Endometrial microvascular endothelial cells (primary cell): ENCODE measurements around the gene DSN1. TPM values are rescaled to one million over a fixed set of nuclear protein-coding genes. Genes with fewer than 3 reads are reported as not detected.

Experiments used
- in situ Hi-C: cut with HindIII; loops from 2 replicates; pipeline ENCODE4 v1.10.0; 2017; ENCODE audit warnings: low sequenced_read_pairs, low pct_unique_long_range_greater_than_20kb; ENCODE audit errors: inconsistent ontology term
- total RNA-seq: library from RNA; depleted of rRNA; stranded (reverse); fragments of >200 nt; gene quantifications from one replicate; pipeline ENCODE4 v1.2.3, GENCODE V29; 2015; ENCODE audit errors: inconsistent ontology term

Gene DSN1
- total RNA-seq, 1 donor from 2014 or later = 38.2 TPM

DNA sequence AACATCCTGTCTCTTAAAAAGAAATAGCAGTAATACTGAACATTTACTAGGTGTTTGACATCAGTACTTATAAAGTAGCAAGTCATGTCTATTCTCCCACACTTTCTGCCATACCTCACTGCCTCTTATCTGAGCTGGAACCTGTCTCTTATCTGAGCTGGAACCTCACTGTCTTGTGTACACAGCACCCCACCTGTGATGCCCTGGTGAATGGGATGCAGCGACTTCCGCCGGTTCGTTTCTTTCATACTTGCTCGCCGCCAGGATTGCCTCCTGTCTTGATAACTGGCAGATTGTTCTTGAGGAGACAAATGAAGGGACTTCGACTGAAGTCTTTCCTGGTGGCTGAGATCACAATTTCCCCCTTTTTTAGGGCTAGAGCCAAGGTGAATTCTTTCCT lies 2.9 kb downstream of the DSN1 start:
- in situ Hi-C loops = loop anchor here (25.0 kb wide), 1 partner anchor 92 kb away; a partner anchor contains a TSS

DNA sequence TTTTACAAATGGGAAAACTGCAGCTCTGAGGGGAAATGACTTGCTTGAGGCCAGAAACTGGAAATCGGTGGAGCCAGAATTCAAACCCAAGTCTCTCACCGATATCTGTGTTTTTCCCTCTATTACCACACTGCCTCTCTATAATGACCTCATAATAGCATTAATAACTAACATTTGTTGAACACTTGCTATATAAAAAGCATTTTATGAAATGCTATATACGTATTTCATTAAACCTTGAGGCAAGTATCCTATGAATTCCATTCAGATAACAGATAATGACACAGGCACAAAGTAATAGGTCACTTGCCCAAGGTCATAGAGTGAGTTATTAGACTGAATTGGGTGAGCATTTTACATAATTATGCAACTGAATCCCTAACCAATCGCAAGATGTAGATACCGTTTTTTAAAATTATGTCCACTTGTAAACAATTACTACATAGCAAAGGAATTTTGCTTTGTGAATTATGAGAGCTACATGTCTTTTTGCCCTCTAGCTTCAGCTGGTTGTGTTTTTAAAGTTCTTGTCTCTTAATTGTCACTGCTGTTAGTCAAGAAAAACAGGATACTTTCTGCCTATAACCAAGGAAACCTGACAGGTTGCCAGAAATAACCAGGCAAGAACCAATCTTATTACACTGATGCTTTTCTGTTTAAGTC lies 4.7 kb downstream of the DSN1 start:
- in situ Hi-C loops = loop anchor here (25.0 kb wide), 1 partner anchor 93 kb away; a partner anchor contains a TSS

DNA sequence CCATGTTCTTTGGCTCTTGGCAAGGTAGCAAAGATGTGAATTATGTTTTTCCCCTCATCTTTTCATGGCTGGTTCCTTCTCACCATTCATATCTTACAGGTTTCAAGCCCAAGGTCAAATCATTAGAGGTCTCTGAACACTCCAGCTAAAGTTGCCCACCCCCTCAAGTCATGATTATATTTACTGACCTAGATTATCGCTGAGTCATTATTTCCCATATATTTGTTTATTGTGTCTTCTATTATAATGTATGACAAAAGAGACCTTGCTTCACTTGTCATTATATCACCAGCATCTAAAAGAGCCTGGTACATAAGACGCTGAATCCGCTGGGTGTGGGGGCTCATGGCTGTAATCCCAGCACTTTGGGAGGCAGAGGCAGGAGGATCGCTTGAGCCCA lies 12.4 kb downstream of the DSN1 start:
- in situ Hi-C loops = loop anchor here (25.0 kb wide), 1 partner anchor 101 kb away; a partner anchor contains a TSS

DNA sequence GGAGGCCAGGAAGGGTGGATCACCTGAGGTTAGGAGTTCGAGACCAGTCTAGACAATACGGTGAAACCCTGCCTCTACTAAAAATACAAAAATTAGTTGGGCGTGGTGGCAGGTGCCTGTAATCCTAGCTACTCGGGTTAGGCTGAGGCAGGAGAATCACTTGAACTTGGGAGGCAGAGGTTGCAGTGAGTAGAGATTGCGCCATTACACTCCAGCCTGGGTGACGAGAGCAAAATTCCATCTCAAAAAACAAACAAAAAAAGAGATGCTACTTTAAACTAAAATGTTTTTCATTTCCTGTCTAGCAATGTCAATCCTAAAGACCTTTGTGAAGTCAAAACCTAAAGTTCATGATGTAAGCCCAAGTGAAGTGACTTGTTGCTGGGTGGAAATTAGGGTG lies 12.9 kb downstream of the DSN1 start:
- in situ Hi-C loops = loop anchor here (25.0 kb wide), 1 partner anchor 102 kb away; a partner anchor contains a TSS

DNA sequence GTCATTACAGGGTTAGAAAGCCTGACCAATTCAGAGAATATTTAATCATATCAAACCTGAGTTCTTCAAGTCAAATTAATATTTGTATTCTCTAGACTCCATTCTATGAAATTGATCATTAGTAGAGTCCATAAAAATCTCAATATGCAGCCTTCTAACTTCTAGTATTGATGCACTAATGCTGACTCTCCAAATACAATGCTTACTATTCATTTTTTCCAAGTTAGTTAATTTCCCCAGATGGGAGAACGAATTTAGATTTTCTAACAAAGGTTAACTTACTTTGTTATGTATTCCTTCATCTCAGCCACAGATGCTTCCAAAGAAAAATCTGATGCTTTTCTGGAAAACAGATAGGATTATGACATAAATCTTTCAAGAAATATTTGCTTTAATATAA lies 15.3 kb downstream of the DSN1 start:
- in situ Hi-C loops = loop anchor here (25.0 kb wide), 1 partner anchor 104 kb away; a partner anchor contains a TSS

DNA sequence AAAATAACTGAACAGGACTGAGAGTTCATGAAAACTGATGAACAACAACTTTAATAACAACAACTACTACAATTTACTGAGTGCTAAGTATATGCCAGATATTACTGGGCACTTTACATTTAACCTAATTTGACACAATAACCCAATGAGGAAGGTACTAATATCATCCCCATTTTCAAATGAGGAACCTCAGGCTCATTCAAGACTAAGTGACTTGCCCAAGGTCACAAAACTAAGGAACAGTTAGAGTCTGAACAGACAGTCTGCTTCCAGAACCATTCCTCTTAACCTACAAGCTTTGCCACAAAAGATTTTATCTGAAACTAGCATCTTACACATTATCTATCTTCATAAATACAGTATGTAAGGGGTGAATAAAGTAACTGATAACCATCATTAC lies 17.1 kb downstream of the DSN1 start:
- in situ Hi-C loops = loop anchor here (25.0 kb wide), 1 partner anchor 106 kb away; a partner anchor contains a TSS

DNA sequence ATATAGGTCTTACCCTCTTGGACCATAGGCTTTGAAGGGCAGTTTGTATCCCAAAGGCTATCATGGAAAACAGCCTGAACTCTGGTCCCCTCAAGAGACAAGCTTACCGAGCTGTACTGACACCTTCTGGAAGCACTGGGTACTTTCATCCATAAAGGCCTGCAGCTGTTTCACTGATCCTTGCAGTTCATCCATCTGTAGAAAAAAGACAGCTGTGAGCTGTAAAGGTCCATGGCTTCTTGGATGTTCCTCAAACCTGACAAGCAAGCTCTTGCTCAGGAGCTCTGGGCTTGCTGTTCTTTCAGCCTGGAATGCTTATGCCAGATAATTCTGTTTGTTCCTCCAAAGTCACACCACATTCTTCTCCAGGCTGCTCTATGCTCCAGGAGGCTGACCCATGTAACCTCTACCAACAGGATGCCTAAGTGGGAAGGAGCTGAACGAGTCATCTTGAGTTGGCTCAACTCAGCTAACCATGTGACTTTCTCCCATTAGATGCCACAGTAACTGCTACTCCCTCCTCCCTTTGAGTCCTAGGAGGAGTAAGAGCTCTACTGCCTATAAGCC lies 18.8 kb downstream of the DSN1 start:
- in situ Hi-C loops = loop anchor here (25.0 kb wide), 1 partner anchor 108 kb away; a partner anchor contains a TSS

DNA sequence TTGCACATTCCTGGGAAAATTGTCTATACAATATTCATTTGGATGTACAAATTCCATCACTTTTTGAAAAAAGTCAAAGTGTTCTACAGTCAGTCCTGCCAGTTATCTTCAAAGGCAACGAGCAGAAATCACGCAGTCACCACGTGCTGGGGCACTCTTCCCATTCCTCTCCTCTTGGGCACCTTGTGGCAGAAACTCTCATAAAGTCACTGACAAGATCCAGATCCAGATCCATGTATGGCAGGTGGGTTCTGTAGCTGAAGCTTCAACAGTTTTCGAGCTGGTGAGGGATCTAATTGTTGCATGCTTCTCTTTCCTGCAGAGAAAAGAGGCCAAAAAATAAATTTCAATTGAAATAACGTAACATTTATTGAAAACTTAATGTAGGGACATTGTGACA lies 21.0 kb downstream of the DSN1 start:
- in situ Hi-C loops = loop anchor here (25.0 kb wide), 1 partner anchor 110 kb away; a partner anchor contains a TSS

DNA sequence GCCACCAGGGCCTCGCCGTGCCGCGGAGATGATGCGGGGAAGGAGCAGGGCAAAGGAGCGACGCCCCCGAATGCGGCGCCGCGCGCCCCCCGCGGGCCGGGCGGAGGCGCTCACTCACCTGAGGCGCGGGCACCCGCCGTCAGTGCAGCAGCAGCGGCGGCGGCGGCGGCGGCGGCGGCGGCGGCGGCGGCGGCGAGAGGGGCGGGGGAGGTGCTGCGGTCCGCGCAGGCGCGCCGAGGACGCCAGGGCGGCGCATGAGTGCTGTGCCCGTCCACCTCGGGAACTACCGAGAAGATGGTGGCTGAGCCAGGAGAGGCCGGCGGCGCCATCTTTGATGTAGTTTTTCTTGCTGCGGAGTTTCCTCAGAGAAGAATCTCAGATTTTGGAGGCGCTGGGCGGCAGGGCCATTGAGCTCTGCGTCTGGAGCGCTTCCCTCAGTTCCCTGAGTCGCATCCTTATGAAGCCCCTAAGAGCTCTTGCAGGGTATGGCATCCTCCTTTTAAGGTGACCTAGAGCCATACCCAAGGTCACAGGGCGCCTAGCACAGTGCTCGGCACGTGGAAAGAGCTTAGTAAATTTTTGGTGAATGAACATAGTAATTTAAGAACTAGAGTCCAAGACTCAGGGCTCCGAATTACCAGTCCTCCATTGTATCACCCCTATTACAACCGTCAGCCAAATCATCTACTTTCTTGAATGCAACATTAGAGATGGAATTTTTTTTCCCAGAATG lies 27.5 kb downstream of the DSN1 start, which contains the start of gene NDRG3:
NDRG3 (minus strand) TSS at position 164 of the 733 bp plus-strand sequence. CDS start 24,355 bp downstream, outside the sequence.
- in situ Hi-C loops = no loop called here

DNA sequence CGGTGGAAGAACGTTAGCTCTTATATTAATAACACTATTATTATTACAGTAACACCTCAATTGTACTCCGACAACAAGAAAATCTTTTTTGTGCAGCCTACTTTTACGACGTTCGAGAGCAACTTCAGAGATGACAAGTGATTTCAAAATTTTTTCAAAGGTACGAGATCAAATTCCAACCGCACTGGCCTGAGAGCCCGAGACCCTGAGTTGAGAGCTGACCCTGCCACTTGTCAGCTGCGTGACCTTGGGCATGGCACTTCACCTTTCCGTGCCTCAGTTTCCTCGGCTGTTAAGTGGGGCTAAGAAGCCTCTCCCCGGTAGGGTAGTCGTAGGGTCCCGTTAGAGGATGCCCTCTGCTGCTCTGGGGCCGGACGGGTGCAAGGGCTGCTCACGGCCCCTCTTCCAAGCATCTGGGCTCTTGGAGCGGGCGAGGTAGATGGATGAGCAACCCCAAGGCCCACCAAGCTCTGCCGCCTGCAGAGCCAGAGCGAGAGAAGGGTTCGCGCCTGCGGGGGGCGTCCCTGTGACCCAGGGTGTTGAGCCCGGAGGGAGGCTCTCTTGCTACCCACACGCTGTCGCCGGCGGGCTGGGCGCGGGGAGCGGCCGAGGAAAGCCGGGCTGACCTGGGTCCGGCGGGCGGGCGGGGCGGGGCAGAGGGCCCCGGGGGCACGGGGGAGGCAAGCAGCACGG lies 28.2 kb downstream of the DSN1 start:
- in situ Hi-C loops = no loop called here

DNA sequence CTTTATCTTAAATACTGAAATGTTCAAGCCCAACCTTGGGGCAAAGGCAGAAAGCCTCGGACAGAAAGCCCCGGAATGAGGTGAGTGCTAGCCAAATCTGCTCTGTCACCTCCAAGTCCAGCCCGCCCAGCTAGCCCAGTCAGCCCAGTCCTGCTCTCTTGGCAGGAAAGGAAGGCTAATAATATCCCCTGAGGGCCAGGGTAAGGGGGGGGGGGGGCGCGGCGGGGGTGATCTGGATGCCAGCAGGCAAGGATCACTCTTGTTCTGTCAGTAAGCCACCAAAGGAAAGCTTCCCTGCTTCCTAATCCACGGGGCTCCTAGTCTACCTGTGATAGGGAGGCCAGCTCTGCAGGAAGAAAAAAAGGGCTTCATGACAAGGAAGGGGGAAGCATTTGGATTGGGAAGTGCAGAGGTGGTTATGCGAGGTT lies 28.8 kb downstream of the DSN1 start:
- in situ Hi-C loops = no loop called here

DNA sequence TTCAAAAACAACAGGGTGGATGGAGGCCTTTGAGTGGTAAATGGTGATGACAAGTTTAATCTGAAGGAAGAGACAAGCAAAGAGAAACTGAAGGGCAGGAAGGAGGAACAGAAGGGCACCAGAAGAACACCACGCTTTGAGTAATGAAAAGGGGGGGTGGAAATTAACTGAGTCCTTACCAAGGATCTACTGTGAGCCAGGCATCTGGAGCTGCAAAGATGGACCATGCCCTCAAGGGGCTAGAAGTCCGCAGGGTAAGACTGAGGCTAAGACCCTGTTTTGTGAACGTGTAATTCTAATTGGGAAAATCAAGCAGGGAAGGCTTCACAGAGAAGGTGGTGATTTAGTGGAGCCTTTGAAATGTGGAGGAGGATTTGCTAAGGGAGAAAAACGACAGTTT lies 29.3 kb downstream of the DSN1 start:
- in situ Hi-C loops = no loop called here

DNA sequence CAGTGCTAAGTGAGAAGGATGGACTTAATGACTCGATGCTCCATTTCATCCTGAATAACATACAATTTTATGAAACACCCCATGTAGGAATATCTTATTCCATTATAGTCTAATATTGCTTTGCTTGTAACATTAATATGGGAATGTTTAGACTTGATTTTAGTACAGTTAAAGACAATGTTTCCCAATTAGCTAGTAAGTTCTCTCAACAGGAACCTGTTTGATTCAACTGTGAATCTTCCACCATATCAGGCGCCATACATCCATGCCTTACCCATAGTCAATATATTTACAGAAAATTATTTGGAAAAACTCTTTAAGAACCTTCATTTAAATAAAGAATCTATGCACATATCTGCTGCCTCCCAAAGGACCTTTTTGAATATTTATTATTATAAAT lies 31.0 kb downstream of the DSN1 start:
- in situ Hi-C loops = no loop called here

DNA sequence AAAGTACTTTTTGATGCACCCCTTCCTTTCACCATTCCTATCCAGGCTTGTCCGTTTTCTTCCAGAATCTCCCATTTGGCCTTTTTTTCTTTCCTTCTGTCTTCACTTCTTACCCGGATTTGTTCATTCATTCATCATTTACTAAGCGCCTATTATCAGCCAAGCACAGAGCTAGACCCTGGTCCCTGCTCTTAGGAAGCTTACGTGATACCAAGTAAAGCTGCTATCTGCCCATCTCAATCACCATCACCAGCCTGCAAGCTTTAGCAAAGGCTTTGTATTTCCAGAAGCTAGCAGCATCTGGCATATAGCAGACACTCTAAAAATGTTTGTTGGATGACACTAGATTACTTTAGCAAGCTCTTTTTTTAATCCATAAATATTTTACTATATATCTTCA lies 32.5 kb downstream of the DSN1 start:
- in situ Hi-C loops = no loop called here

DNA sequence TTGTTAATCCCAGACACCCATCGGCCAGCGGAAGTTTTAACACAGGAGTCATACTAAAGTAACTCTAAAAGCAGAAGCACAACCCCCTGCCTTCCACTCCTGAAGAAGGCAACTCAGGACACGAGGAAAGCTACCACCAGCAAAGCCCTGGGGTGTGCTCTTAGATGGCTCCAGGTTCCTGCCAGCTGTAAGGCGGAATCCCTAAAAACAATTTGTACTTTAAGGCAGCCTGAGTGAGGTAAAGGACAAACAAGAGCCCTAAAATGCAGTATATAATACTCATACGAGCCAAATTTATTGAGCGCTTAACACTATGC lies 36.4 kb downstream of the DSN1 start:
- in situ Hi-C loops = no loop called here

DNA sequence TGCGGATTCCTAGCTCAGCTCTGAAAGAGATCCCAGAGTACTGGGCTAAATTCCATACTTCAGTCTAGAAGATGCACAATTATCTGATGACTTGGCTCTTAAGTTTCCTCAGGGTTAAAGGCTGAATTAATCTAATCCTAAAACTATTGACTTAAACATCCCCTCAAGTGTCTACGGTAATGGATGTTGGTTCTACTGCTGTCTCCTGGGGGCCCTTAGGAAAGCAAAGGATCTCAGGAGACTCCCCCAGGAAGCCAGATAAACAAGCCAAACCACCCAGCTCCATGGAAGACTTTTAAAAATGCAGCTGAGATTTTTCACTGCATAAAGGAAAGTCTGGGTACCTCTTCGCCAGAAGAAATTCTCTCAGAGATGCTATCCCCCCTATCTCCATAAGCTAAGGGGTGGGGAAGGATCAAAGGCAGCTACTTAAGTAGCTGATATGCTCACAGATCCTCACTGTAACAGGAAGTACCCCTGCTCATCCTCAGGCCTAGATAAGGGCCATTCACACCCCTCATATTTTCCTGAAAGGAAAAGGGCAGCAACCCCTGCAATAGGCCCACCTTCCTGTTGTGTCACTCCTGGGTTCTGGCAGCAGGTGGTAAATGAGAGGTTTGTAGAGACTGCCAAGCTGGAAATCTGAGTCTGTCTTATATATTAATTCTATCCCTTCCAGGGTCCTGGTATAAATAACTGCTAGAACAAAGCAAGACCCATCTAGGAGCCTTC lies 36.9 kb downstream of the DSN1 start:
- in situ Hi-C loops = no loop called here

DNA sequence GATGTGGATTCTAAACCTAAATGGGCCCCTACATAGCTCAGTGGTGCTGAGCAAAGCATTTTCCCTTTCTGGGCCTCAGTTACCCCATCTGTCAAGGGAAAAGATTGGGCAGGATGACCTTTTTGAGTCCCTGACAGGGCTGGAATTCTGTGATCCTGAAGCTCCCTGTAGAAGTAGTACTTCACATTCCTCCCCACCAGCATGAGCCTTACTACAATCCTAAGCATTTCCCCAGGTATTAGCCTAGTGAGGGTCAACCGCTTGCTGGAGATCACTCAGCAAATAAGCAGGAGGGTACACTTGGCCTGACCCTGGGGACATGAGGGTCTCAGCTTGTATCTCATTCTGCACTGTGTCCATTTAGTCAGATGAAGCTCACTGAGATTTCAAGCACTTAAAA lies 41.1 kb downstream of the DSN1 start:
- in situ Hi-C loops = no loop called here

DNA sequence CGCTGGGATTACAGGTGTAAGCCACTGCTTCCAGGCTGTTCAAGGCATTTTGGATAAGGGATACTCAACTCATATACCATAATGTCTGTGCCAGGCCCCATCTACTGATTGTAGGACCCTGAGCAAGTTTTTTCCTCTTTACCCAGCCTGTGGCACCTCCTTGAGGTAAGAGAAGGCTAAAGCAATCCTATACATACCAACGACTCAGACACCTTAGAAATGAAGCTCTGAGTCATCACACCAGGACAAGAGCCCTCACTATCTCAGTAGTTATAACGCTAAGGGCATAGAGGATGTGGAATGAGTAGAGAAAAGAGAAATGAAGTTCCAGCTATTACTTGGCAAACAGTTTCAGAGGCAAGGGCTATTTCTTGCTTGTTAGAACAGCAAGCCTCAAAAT lies 44.6 kb downstream of the DSN1 start:
- in situ Hi-C loops = no loop called here

DNA sequence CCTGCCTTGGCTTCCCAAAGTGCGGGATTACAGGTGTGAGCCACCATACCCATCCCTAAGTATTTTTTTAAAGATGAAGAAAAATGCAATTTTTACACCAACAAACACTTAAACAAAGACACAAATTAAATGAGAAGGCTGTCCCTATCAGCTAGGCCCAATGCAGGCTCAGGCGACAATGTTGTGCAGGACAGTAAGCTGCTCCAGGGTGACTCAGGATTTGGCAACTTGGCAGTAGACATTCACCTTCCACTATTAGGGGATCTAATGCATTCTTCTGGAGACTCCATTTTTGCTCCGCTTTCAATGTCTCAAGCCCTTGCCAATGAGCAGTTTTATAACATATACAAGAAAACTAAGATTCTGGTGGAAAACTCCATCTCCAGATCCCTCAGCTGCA lies 47.4 kb downstream of the DSN1 start:
- in situ Hi-C loops = no loop called here
